Dermis microvascular lymphatic vessel endothelial cell (primary cell): ENCODE results near the gene PCGF6. TPM values are rescaled to one million over a fixed set of nuclear protein-coding genes. Genes with fewer than 3 reads are reported as not detected.
"Not testable (repeated sequence)": the region's sequence is repeated elsewhere in the genome, so short reads cannot be mapped to it uniquely, and the experiment has no call there.

Experiments used
- DNase-seq, 2 donors: peaks; one replicate each; pipeline versions ENCODE4 v3.0.0 to v3.0.0-alpha.2; 2010; ENCODE audit warnings: low read depth in 2 of 2
- total RNA-seq: library from RNA; depleted of rRNA; stranded (reverse); fragments of >200 nt; gene quantifications from 2 replicates; pipeline ENCODE4 v1.2.1, GENCODE V29; 2014

Gene PCGF6
- total RNA-seq, result 9.2 TPM in 2 replicates

- DNase-seq, result peak; percentile 50 to 83
These were observed at the start of gene PCGF6 for GRCh38 chr10:103350517-103351260. Gene PCGF6, minus strand, starts transcription at chr10:103351140. Its CDS starts 74 bp downstream, at chr10:103351066.

- DNase-seq, result no peak
These were observed 46.4 kb upstream of the PCGF6 start for GRCh38 chr10:103397191-103397825.

GRCh38 chr10:103396789-103397087 is 45.8 kb upstream of the PCGF6 start:
- DNase-seq, result no peak

GRCh38 chr10:103396067-103396788 is 45.3 kb upstream of the PCGF6 start, which contains the start of the genes ATP5MK and PDCD11:
Gene ATP5MK, minus strand, starts transcription at chr10:103396475. Its CDS starts 4,018 bp downstream, at chr10:103392457.
Gene PDCD11, plus strand, starts transcription at chr10:103396626. Its CDS starts 1,801 bp downstream, at chr10:103398427.
- peak; percentile 96 to 99 for DNase-seq

GRCh38 chr10:103395754-103396066 is 44.8 kb upstream of the PCGF6 start:
- peak in 1 of 2 donors; percentile 27 for DNase-seq

- DNase-seq, result no peak
These were observed 43.2 kb upstream of the PCGF6 start for GRCh38 chr10:103394180-103394579.

- DNase-seq, result no peak
These were observed 31.8 kb upstream of the PCGF6 start for GRCh38 chr10:103382769-103383168.

GRCh38 chr10:103374263-103374662 is 23.3 kb upstream of the PCGF6 start:
- DNase-seq, result no peak

GRCh38 chr10:103373544-103373943 is 22.6 kb upstream of the PCGF6 start:
- DNase-seq, result no peak

- peak; percentile 92 to 95 for DNase-seq
These were observed 17.0 kb upstream of the PCGF6 start, which contains the start of gene TAF5 for GRCh38 chr10:103367782-103368518. Gene TAF5, plus strand, starts transcription at chr10:103367976. Its CDS starts 14 bp downstream, at chr10:103367990.

- DNase-seq, result no peak
These were observed 16.4 kb upstream of the PCGF6 start for GRCh38 chr10:103367379-103367781.

- not testable (repeated sequence) for DNase-seq
These were observed 9.9 kb upstream of the PCGF6 start for GRCh38 chr10:103360791-103361190.

GRCh38 chr10:103359493-103359892 is 8.6 kb upstream of the PCGF6 start:
- DNase-seq, result not testable (repeated sequence)

GRCh38 chr10:103355906-103356599 is 5.1 kb upstream of the PCGF6 start:
- DNase-seq, result no peak

- DNase-seq, result not testable (repeated sequence)
These were observed 3.6 kb upstream of the PCGF6 start for GRCh38 chr10:103354567-103354966.

GRCh38 chr10:103353281-103353680 is 2.3 kb upstream of the PCGF6 start:
- DNase-seq, result no peak

- DNase-seq, result no peak
These were observed 794 bp downstream of the PCGF6 start for GRCh38 chr10:103350175-103350516.

GRCh38 chr10:103336370-103336769 is 14.6 kb downstream of the PCGF6 start:
- no peak for DNase-seq

- no peak for DNase-seq
These were observed 16.4 kb downstream of the PCGF6 start for GRCh38 chr10:103334567-103334966.

- peak; percentile 15 to 37 for DNase-seq
These were observed 16.9 kb downstream of the PCGF6 start for GRCh38 chr10:103333934-103334520.

GRCh38 chr10:103327906-103328305 is 23.0 kb downstream of the PCGF6 start:
- DNase-seq, result no peak
